GM18868 (cell line): ENCODE results near the gene KDELR1.

Source experiments
- ATAC-seq: cut with Tn5 transposase; IDR thresholded peaks from one replicate; pipeline ENCODE4 v1.9.1; 2021; ENCODE audit warnings: mild to moderate bottlenecking, moderate library complexity; ENCODE audit not compliant: unreplicated experiment

The KDELR1 gene

DNA sequence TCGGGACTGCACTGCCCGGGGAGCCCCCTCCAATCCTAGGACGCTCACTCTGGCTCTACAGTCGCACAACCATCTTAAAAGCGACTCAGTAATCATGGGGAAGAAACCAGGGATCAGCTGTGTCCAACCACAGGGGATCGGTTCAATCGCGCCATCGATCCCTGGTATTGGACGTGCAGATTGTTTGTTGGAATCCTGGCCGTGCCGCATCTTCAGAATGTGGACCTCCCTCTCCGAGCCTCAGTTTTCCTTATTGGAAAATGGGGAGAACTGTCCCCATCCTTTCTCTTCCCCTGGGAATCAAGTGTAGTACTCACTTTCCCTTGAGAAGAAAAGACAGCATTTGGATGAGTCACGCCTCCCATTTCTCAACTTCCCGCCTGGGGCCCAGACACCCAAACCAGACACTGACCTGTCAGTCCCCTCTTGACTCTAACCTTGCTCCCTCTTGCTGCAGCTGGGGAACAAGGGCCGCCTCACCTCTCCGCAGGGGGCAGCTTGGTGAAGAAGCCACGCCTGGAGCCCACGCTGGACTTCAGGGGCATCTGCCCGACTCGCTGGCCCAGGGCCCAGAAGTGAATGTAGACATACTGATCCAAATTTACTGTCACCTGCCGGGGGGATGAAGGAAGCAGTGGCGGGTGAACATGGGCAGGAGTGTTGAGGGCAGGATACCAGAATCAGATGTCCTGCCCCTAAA lies 48.4 kb downstream of the KDELR1 start:
- ATAC-seq = no peak

DNA sequence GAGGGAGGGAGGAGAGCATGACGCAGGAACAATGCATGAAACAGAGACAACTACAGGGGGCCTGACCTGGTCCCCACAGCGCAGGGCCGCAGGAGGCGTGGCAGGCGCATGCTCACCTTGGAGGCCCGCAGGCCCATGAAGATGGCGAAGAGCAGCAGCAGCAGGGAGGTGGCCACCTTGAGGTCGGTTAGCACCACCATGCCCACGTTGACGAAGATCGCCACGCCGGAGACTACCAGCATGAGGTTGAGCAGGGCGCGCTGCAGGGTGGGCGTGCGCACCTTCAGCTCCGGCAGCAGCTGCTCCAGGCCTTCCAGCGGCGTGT lies 49.0 kb downstream of the KDELR1 start:
- ATAC-seq = no peak

DNA sequence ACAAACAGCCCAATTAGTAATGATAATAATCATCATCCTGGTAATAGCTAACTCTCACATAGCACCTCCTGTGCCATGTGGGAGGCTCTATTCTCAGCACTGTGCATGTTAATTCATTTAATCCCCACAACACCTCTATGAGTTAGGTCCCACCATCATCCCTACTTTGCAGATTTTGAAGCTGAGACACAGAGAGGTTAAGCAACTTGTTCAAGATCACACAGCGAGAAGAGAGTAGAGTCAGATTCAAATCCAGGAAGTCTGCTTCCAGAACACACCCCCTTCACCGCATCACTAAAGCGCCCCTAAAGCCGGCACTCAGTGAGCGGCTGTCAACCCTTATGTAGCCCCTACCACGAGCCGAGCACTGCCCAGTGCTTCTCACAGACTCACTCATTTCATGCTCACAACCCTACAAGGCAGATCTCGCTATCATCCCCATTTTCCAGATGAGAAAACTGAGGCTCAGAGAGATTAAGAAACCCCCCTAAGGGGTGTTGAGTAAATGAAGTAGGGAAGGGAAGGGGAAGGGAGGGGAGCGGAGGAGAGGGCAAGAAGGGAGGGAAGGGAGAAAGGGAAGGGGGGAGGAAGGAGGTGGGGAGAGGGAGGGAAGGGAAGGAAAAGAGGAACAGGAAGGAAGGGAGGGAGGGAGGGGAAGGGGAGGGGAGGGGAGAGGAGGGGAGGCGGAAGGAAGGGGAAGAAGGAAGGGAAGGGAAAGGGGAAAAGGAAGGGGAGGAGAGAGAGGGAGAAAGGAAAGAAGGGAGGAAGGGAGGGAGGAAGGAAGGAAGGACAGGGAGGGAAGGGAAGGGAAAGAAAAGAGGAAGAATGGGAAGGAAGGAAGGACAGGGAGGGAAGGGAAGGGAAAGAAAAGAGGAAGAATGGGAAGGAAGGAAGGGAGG lies 49.6 kb downstream of the KDELR1 start:
- ATAC-seq = no peak

- ATAC-seq = no peak
Measured at GRCh38 chr19:48340995-48341394, 50.4 kb downstream of the KDELR1 start.

DNA sequence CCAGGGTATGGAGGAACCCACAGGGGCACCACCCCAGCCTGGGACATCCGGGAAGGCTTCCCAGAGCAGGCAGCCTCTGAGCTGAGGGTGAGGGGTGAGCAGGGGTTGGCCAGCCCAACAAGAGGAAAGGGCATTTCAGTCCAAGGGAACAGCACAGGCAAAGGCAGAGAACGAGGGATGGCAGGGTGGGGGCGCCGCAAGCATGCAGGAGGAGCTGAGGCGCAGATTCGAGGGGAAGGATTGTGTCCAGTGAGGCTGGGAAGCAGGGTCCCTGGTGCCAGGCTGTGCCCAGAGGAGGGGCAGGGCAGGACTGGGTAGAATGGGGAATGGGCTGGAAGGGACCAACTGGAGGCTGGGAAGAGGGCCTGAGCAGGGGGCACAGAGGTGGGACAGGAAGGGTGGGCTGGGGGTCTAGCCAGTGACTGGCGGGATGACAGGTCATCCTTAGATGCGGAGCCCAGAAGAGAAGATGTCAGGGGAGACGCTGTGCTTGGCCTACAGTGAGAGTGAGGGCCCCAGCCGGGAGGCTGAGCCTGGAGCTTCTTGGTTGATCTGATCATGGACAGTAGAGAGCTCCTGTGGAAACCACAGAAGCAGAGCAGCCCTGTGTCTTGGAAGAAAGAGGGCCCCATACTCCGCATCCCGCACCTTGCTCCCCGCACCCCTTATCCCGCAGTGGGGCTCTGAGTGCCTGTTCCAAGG lies 52.4 kb downstream of the KDELR1 start:
- ATAC-seq = no peak

GRCh38 chr19:48338253-48338755 lies 53.0 kb downstream of the KDELR1 start:
- ATAC-seq = no peak

DNA sequence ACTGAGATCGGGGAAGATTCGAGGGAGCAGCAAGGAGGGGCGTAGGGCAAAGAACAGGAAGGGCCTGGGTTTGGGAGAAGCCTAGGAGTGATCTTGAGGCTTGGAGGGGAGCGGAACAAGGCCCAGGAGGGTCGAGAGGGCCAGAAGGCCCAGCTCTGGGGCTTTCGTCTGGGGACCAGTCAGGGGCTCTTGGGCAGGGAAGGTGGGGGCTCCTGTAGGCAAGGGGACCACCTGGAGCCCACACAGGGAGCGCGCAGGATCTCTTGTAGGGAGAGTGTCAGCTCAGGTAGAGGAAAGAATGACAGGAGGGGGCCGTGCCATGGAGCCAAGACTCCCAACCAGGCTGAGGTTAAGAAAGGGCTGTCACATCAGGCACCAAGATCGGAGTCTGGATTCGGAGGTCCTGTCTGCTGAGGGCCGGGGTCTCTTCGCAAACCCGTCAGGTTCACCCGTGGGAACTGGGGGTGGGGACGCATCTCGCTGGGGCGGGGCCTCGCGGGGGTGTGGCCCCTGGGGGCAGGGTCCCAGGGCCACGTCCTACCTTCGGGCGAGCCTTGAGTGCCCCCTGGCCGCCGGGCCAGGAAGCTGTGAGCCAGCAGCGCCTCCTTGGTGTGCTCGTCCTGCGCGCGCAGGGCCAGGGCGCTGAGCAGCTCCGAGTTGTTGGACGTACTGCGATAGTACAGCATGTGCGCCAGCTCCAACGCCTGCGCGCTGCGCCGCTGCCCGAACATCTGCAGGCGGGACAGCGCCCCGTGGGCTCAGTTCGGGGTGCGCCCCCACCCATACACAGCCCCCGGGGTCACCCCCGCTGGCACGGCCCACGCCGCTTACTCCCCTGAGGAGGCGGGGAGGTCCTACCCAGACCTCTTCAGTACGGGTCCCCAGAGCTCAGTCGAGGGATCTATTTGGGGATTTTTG lies 57.6 kb downstream of the KDELR1 start:
- ATAC-seq = peak; percentile 54

DNA sequence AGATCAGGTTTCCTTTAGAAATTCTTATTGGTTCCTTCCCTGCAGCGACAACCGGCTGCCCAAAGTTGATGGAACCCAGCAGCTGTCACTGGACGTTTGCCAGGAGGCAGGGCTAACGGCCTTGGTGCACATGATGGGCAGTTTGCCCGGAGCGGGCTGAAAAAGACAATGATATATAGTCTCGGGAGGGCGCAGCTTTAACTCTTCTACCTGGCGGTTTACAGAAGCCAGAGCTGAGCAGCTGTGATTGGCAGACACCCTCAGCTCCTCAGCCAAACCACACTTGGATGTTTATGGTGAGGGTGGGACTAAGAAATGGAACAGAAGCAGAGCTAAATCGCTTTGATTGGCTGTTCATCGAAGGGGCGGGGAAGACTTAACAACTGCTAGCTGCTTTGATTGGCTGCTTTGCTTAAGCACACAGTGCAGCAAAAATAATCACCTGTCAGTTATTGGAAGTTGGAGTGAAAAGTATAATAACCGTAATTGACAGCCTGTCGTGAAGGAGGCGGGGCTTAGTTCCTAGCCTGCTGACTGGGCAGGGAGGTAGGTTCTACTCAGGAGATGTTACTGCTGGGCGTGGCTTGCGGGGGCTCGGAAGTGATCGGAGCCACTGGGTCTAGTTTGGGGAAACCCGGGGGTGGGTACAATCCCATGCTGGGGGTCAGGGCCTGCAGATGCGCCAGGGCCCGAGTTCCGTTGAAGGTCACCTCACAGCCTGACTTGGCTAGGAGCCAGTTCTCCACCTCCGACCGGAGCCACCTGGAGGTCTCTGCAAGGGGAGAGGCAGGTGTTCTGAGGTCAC lies 58.5 kb downstream of the KDELR1 start:
- peak; percentile 59 for ATAC-seq
